Measurements from ENCODE around the gene ATP5PD. TPM values are rescaled to one million over a fixed set of nuclear protein-coding genes. Genes with fewer than 3 reads are reported as not detected.

The ATP5PD gene
- total and polyA plus RNA-seq, 2 donors from 2014 or later = 261 to 916 TPM

DNA sequence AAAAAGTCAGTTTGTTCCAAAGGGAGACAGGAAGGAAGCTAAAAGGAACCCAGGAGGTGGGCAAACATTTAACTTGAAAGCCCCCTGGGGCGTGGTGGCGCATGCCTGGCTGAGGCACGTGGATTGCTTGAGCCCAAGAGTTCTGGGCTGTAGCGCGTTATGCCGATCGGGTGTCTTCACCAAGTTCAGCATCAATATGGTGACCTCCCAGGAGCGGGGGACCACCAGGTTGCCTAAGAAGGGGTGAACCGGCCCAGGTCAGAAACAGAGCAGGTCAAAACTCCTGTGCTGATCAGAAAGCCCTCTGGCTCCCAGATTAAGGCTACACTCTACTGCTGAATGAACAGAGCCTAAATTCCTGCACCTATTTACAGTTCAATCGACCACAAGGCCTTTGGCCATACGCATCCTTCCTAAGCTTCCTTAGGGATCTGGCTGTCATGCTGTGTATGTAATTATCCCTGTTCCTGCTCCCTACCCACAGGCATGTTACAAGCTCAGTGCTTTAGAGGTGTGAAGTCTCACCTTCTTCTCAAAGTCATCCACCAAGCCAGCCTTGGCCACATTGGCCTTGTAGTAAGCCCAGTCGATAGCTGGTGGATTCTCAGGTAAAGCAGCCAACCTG is 5.0 kb downstream of the ATP5PD start:
- no peaks in the 10 kb centered on the region for H3K27me3 ChIP-seq (ENCODE audit: control insufficient read depth, insufficient read depth, low read length)
- H3K9me3 ChIP-seq (ENCODE audit: control insufficient read depth in 2 of 3, insufficient read depth in 1 of 3, low read length in 3 of 3) = no peaks in the 10 kb centered on the region
- H3K9ac ChIP-seq (ENCODE audit: low read length in 3 of 3) = no peak overlapping the region
- H3K4me1 ChIP-seq (ENCODE audit: control insufficient read depth in 2 of 3, insufficient read depth in 2 of 3, low read depth in 1 of 3, low read length in 3 of 3) = no peaks in the 10 kb centered on the region
- H3K4me3 ChIP-seq (ENCODE audit: low read length in 3 of 3) = no peak overlapping the region
- TF ChIP-seq, protein P1, sequence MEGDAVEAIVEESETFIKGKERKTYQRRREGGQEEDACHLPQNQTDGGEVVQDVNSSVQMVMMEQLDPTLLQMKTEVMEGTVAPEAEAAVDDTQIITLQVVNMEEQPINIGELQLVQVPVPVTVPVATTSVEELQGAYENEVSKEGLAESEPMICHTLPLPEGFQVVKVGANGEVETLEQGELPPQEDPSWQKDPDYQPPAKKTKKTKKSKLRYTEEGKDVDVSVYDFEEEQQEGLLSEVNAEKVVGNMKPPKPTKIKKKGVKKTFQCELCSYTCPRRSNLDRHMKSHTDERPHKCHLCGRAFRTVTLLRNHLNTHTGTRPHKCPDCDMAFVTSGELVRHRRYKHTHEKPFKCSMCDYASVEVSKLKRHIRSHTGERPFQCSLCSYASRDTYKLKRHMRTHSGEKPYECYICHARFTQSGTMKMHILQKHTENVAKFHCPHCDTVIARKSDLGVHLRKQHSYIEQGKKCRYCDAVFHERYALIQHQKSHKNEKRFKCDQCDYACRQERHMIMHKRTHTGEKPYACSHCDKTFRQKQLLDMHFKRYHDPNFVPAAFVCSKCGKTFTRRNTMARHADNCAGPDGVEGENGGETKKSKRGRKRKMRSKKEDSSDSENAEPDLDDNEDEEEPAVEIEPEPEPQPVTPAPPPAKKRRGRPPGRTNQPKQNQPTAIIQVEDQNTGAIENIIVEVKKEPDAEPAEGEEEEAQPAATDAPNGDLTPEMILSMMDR (IDR thresholded peaks at IDR 0.05; ENCODE audit: borderline replicate concordance, extremely low read depth, insufficient read depth) = no peak
- intact Hi-C loops (cut with DNase I) = no loop called here
- H3K27ac ChIP-seq (ENCODE audit: low read depth in 2 of 2, low read length in 2 of 2) = no peak overlapping the region
- FAIRE-seq = no peak
- peaks cover 13 to 43% (median 25%) of the 10 kb centered on the region in 3 donors for H3K36me3 ChIP-seq (ENCODE audit: control insufficient read depth in 2 of 3, insufficient read depth in 3 of 3, low read length in 3 of 3)
- no peak for DNase-seq

DNA sequence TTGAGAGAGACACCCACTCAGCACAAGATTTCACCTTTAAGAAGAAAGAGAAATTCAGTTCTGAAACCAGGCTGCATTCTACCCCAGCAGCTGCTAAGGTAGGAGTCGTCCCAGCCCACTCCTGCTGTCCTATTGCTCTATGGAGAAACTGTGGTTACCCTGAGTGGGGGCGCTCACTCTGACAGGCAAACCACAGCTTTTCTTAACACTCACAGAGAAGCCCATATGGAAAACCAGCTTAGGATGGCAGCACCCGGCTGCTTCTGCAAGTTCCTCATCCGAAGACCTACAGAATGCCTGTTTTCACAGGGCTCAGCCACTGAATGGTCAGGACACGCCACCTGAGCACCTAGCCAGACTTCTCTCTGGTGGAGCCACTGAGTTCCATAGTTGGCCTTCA is 7.5 kb downstream of the ATP5PD start:
- Histone ChIP-seq H3K9ac (ENCODE audit: low read length in 3 of 3) (no peak overlapping the region), H3K4me1 (ENCODE audit: control insufficient read depth in 2 of 3, insufficient read depth in 2 of 3, low read depth in 1 of 3, low read length in 3 of 3) (peaks cover 0 to 5% (median 0%) of the 10 kb centered on the region in 3 donors), H3K27me3 (ENCODE audit: control insufficient read depth, insufficient read depth, low read length) (no peaks in the 10 kb centered on the region), H3K27ac (ENCODE audit: low read depth in 2 of 2, low read length in 2 of 2) (no peak overlapping the region), H3K9me3 (ENCODE audit: control insufficient read depth in 2 of 3, insufficient read depth in 1 of 3, low read length in 3 of 3) (no peaks in the 10 kb centered on the region), H3K36me3 (ENCODE audit: control insufficient read depth in 2 of 3, insufficient read depth in 3 of 3, low read length in 3 of 3) (peaks cover 13 to 43% (median 25%) of the 10 kb centered on the region in 3 donors), H3K4me3 (ENCODE audit: low read length in 3 of 3) (no peak overlapping the region)
- TF ChIP-seq, protein P1 (IDR thresholded peaks at IDR 0.05; ENCODE audit: borderline replicate concordance, extremely low read depth, insufficient read depth) = no peak
- no peak for FAIRE-seq
- no peak for DNase-seq
- intact Hi-C loops (cut with DNase I) = no loop called here

DNA sequence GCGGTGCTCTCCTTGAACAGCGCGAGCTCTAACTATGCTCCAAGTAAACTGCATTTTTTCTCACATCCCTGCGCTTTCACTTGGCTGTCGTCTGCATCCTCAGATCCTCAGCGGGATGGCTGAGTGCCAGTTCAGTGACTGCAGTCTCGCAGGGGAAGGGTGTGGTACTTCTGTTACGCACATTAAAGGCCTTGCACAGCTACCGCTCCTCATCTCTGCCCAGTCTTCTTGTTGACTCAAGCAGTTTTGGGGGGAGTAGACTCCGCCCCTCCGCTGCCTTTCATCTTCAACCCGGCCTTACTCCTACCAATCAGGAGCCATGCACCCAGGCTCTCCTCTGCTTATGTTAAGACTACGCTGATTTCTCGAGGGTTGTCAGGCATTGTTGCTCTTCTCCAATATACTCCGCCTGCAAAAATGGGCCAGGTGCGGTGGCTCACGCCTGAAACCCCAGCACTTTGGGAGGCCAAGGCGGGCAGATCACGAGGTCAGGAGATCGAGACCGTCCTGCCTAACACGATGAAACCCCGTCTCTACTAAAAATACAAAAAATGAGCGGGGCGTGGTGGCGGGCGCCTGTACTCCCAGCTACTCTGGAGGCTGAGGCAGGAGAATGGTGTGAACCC is 10.0 kb downstream of the ATP5PD start:
- intact Hi-C loops (cut with DNase I) = no loop called here
- no peak overlapping the region for H3K4me3 ChIP-seq (ENCODE audit: low read length in 3 of 3)
- TF ChIP-seq, protein P1 (IDR thresholded peaks at IDR 0.05; ENCODE audit: borderline replicate concordance, extremely low read depth, insufficient read depth) = no peak

More for the DNA sequence above, 10.0 kb downstream of the ATP5PD start:
- Histone ChIP-seq H3K9me3 (ENCODE audit: control insufficient read depth in 2 of 3, insufficient read depth in 1 of 3, low read length in 3 of 3) (no peaks in the 10 kb centered on the region), H3K27me3 (ENCODE audit: control insufficient read depth, insufficient read depth, low read length) (no peaks in the 10 kb centered on the region), H3K27ac (ENCODE audit: low read depth in 2 of 2, low read length in 2 of 2) (peak overlapping the region in 1 of 2 donors; percentile 54), H3K4me1 (ENCODE audit: control insufficient read depth in 2 of 3, insufficient read depth in 2 of 3, low read depth in 1 of 3, low read length in 3 of 3) (peaks cover 0 to 18% (median 5%) of the 10 kb centered on the region in 3 donors), H3K36me3 (ENCODE audit: control insufficient read depth in 2 of 3, insufficient read depth in 3 of 3, low read length in 3 of 3) (peaks cover 8 to 36% (median 19%) of the 10 kb centered on the region in 3 donors), H3K9ac (ENCODE audit: low read length in 3 of 3) (no peak overlapping the region)
- DNase-seq = peak in 3 of 5 donors; percentile 61 to 92 (median 65)
- FAIRE-seq = no peak

Measured in kidney (tissue), 14 donors.